HFFc6 (cell line): ENCODE measurements around the gene UMAD1. TPM values are rescaled to one million over a fixed set of nuclear protein-coding genes. Genes with fewer than 3 reads are reported as not detected.

ENCODE experiments used
- DNase-seq: peaks from one replicate; pipeline ENCODE4 v3.0.0-alpha.2; 2018
- H3K27ac Mint-ChIP-seq: 2 replicates; pipeline ENCODE4 v1.8.0; 2020; ENCODE audit warnings: mild to moderate bottlenecking, mixed read lengths
- H3K27me3 Mint-ChIP-seq: 2 replicates; pipeline ENCODE4 v1.8.0; 2021; ENCODE audit warnings: mild to moderate bottlenecking, moderate library complexity, mixed read lengths; ENCODE audit not compliant: insufficient read depth
- H3K36me3 Mint-ChIP-seq: 2 replicates; pipeline ENCODE4 v1.8.0; 2021; ENCODE audit warnings: low read depth, mixed read lengths
- H3K4me1 Mint-ChIP-seq: 2 replicates; pipeline ENCODE4 v1.8.0; 2020; ENCODE audit warnings: low read depth, mixed read lengths
- H3K4me3 Mint-ChIP-seq: 2 replicates; pipeline ENCODE4 v1.8.0; 2020; ENCODE audit warnings: mild to moderate bottlenecking, moderate library complexity, mixed read lengths
- H3K9me3 Mint-ChIP-seq: 2 replicates; pipeline ENCODE4 v1.8.0; 2020; ENCODE audit warnings: mild to moderate bottlenecking, mixed read lengths
- CTCF ChIP-seq: fragments of 200-600 bp; sonication (generic); IDR thresholded peaks from 2 replicates; pipeline ENCODE4 v1.5.0; 2021; ENCODE audit warnings: antibody characterized with exemption, mild to moderate bottlenecking
- total RNA-seq, 6 experiments: library from RNA; stranded (reverse); fragmentation: NEBNext Ultra II Directional; extraction: Animal tissue kit (Norgen Biotek cat#: 25700); gene quantifications; 2 replicates in 1 of 6; 3 replicates in 5 of 6; pipeline ENCODE4 v1.2.3, GENCODE V29; 2021

UMAD1 gene
- total RNA-seq, 6 experiments from 2014 or later: 11.6 to 14.6 (median 12.1) TPM

GRCh38 chr7:7765422-7765821, 124.9 kb downstream of the UMAD1 start:
- H3K36me3 Mint-ChIP-seq: no peaks in the 10 kb centered on the region
- H3K27ac Mint-ChIP-seq: no peak overlapping the region
- no peak for DNase-seq
- no peak for TF ChIP-seq CTCF
- H3K27me3 Mint-ChIP-seq: no peaks in the 10 kb centered on the region; the same call in 1 of the 2 replicates
- H3K9me3 Mint-ChIP-seq: no peaks in the 10 kb centered on the region
- no peak overlapping the region for H3K4me3 Mint-ChIP-seq
- peaks cover 41% of the 10 kb centered on the region for H3K4me1 Mint-ChIP-seq

DNA sequence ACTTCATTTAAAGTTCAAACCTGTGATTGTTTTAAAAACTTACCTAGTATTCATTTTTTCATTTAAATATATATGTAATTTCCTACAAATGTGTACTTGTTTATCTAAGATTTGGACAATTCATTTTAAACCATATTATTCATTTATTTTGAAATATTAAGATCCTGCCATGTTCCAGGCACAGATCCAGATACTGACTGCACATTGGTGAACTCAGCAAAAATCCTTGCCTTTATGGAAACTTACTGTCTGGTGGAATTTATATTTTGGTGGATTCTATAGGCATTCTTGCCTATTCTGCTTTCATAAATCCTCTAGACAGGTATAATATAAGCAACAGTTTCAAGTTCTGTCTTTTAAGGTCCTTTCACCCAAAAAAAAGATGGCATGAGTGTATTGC, 126.1 kb downstream of the UMAD1 start:
- TF ChIP-seq CTCF: no peak
- DNase-seq: no peak
- Mint-ChIP-seq H3K27me3 (no peaks in the 10 kb centered on the region; the same call in 1 of the 2 replicates), H3K27ac (no peak overlapping the region), H3K9me3 (no peaks in the 10 kb centered on the region), H3K4me1 (peaks cover 48% of the 10 kb centered on the region), H3K4me3 (no peak overlapping the region), H3K36me3 (no peaks in the 10 kb centered on the region)

GRCh38 chr7:7768977-7769709, 128.6 kb downstream of the UMAD1 start:
- Mint-ChIP-seq H3K27me3 (no peaks in the 10 kb centered on the region; the same call in 1 of the 2 replicates), H3K27ac (no peak overlapping the region), H3K36me3 (no peaks in the 10 kb centered on the region), H3K4me3 (no peak overlapping the region), H3K4me1 (peaks cover 49% of the 10 kb centered on the region), H3K9me3 (no peaks in the 10 kb centered on the region)
- no peak for TF ChIP-seq CTCF
- no peak for DNase-seq

DNA sequence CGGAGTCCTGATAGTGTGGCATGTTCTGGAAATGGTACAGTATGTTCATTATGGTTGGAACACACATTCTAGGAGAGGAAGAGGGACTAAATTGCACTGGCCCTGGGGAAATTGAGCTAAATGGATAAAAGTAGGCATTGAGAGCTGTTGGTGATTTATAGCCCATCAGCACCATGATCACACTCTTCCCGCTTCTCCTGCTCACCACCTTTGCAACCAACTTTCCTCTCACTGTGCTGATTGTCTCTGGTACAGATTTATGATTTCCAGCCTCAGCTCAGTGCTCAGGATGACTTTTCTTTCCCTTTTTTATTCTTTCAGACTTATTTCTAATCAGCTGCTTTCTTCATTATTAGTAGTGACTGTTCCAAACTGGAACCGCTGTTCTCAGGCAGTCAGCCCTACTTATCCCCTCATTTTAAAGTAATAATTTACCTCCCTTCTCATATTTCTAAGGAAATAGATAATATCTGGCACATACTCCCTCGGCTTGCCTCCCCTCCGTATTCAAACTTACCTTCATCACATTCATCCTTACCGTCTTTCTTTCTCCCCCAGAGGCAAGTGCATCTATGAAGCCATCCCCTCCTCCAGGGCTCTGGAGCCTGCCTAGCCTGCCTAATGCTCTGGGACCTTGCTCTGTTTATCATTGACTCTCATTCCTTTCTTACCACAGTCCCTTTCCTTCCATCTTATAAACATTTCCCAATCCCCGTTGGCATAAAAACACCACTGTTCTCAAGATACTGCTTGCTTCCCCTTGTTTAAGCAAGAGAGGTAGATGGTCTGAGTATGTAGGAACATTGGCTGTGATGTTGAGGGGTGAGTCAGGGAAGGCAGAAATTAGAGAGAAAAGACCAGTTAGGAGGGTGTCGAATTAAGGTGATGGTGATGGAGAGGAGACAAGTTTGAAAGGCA, 129.4 kb downstream of the UMAD1 start:
- H3K9me3 Mint-ChIP-seq: no peaks in the 10 kb centered on the region
- H3K27ac Mint-ChIP-seq: no peak overlapping the region
- DNase-seq: no peak
- no peak for TF ChIP-seq CTCF
- H3K27me3 Mint-ChIP-seq: no peaks in the 10 kb centered on the region; the same call in 1 of the 2 replicates
- no peak overlapping the region for H3K4me3 Mint-ChIP-seq
- H3K36me3 Mint-ChIP-seq: no peaks in the 10 kb centered on the region
- peaks cover 40% of the 10 kb centered on the region for H3K4me1 Mint-ChIP-seq

DNA sequence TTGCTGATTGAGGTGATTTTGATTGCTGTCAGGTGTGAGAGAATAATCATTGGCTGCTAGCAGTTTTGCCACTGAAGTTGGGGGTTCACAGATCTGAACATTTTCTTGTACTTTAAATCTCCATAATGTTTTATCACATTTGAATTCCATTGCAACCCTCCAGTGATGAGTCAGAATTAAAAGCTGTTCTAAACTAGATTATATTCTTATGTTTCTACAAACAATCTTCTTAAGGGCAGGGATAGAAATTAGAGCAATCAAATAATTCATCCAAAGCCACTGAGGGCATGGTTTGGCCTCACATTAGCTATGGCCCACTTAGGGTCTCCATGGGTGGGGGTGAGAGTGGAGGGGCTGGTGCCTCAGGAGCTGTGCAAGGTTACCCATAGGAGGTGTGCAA, 130.9 kb downstream of the UMAD1 start:
- DNase-seq: no peak
- H3K4me1 Mint-ChIP-seq: peaks cover 31% of the 10 kb centered on the region
- no peak overlapping the region for H3K27ac Mint-ChIP-seq
- no peak overlapping the region for H3K4me3 Mint-ChIP-seq
- no peak for TF ChIP-seq CTCF
- no peaks in the 10 kb centered on the region; the same call in 1 of the 2 replicates for H3K27me3 Mint-ChIP-seq
- no peaks in the 10 kb centered on the region for H3K36me3 Mint-ChIP-seq
- no peaks in the 10 kb centered on the region for H3K9me3 Mint-ChIP-seq
